ENCODE results near the gene SLC1A3. TPM values are rescaled to one million over a fixed set of nuclear protein-coding genes. Genes with fewer than 3 reads are reported as not detected.

Gene SLC1A3
- total RNA-seq, 1 experiment from 2014 or later: 18.6 TPM

GRCh38 chr5:36598045-36598444 is 8.4 kb upstream of the SLC1A3 start:
- Histone ChIP-seq H2BK15ac (ENCODE audit: low read depth, low read length) (no peak overlapping the region), H3K4me1 (ENCODE audit: insufficient read depth, low read length) (peaks cover 7% of the 10 kb centered on the region; the same call in 1 of the 2 replicates), H4K91ac (ENCODE audit: insufficient read length, low read depth, low read length) (no peak overlapping the region), H3K23ac (ENCODE audit: insufficient read length, low read depth, low read length) (no peak overlapping the region), H4K5ac (ENCODE audit: insufficient read length, low read depth, low read length) (no peak overlapping the region), H4K20me1 (ENCODE audit: control insufficient read depth, insufficient read depth, insufficient read length) (no peaks in the 10 kb centered on the region), H2BK120ac (ENCODE audit: low read depth, low read length, poor library complexity, severe bottlenecking) (no peak overlapping the region), H3K79me2 (ENCODE audit: insufficient read depth, low read length) (no peaks in the 10 kb centered on the region), H2BK12ac (ENCODE audit: insufficient read length, low read depth, low read length) (no peak overlapping the region), H3K9me3 (ENCODE audit: control insufficient read depth, low read depth, low read length) (no peaks in the 10 kb centered on the region), H3K56ac (ENCODE audit: insufficient read length, low read depth, low read length) (no peak overlapping the region), H3K9ac (ENCODE audit: extremely low read depth, insufficient read length, low read length) (no peak overlapping the region), H3K27me3 (ENCODE audit: insufficient read depth, low read length) (no peaks in the 10 kb centered on the region), H3K14ac (ENCODE audit: insufficient read depth, low read length) (no peak overlapping the region), H3K18ac (ENCODE audit: insufficient read length, low read depth, low read length) (no peak overlapping the region), H2AK5ac (ENCODE audit: insufficient read length, low read length) (no peak overlapping the region), H4K8ac (replicated peaks; ENCODE audit: insufficient read length, low read depth, low read length) (no peak overlapping the region), H2AFZ (ENCODE audit: low read length) (no peak overlapping the region), H3K4me2 (ENCODE audit: insufficient read depth, insufficient read length, low read length) (no peak overlapping the region), H2BK20ac (ENCODE audit: low read depth, low read length, poor library complexity, severe bottlenecking) (no peak overlapping the region), H3K4ac (ENCODE audit: low read depth, low read length) (no peak overlapping the region), H2BK5ac (ENCODE audit: insufficient read length, low read length) (no peak overlapping the region), H3K23me2 (ENCODE audit: insufficient read length, low read depth, low read length, poor library complexity, severe bottlenecking) (no peaks in the 10 kb centered on the region), H3T11ph (ENCODE audit: low read length) (no peak overlapping the region), H3K79me1 (ENCODE audit: insufficient read depth, low read depth, low read length, poor library complexity, severe bottlenecking) (no peaks in the 10 kb centered on the region), H3K27ac (ENCODE audit: insufficient read length, low read depth, low read length) (no peak overlapping the region)
- no peak for DNase-seq
- H3K4me3 Mint-ChIP-seq: no peak overlapping the region
- H3K4me1 Mint-ChIP-seq: peaks cover 34 to 53% of the 10 kb centered on the region in 2 experiments
- peaks cover 0 to 12% (median 0%) of the 10 kb centered on the region in 3 experiments; a peak in 3 of 7 replicates for H3K36me3 Mint-ChIP-seq (ENCODE audit: insufficient read depth in 1 of 3, low read depth in 3 of 3)
- peak overlapping the region in 1 of 3 experiments; percentile 4; a peak in 2 of 7 replicates for H3K27ac Mint-ChIP-seq
- no CpG with 5 or more reads among the region's 3 CpGs for WGBS (ENCODE audit: extremely low coverage, insufficient read length, low lambda C conversion rate)
- peaks cover 0 to 7% of the 10 kb centered on the region in 2 experiments; a peak in 3 of 5 replicates for H3K9me3 Mint-ChIP-seq
- H3K27me3 Mint-ChIP-seq (ENCODE audit: low read depth): no peaks in the 10 kb centered on the region
- no peak for TF ChIP-seq CTCF (conservative IDR thresholded peaks at IDR 0.05)

Data from H9 (cell line).